Tibial artery (tissue), 4 donors: ENCODE measurements around the gene TOX2.

Experiments used
- DNase-seq, 2 donors: peaks; one replicate each; pipeline ENCODE4 v3.0.0-alpha.2; 2019
- H3K27ac ChIP-seq, 2 donors: fragments of 200-600 bp; sonication (generic) in 1 of 2; 1 replicate in 1 of 2; 2 replicates in 1 of 2; pipeline ENCODE4 v1.5.1; 2018 to 2019; ENCODE audit warnings: mild to moderate bottlenecking in 1 of 2
- H3K27me3 ChIP-seq, 2 donors: fragments of 200-600 bp; sonication (generic) in 1 of 2; one replicate each; pipeline versions ENCODE4 v1.5.1 to v1.6.0; 2016 to 2019
- H3K36me3 ChIP-seq, 3 donors: fragments of 200-600 bp; sonication (generic) in 2 of 3; one replicate each; pipeline ENCODE4 v1.5.1; 2016 to 2019; ENCODE audit warnings: mild to moderate bottlenecking in 2 of 3
- H3K4me1 ChIP-seq, 4 donors: fragments of 200-600 bp; sonication (generic) in 2 of 4; 1 replicate in 3 of 4; 2 replicates in 1 of 4; pipeline ENCODE4 v1.5.1; 2016 to 2019
- H3K4me3 ChIP-seq, 2 donors: fragments of 200-600 bp; sonication (generic) in 1 of 2; 1 replicate in 1 of 2; 2 replicates in 1 of 2; pipeline ENCODE4 v1.5.1; 2018 to 2019; ENCODE audit warnings: mild to moderate bottlenecking in 2 of 2
- H3K9me3 ChIP-seq, 3 donors: fragments of 200-600 bp; sonication (generic) in 1 of 3; one replicate each; pipeline ENCODE4 v1.5.1; 2016 to 2019
- intact Hi-C: fragments of 100-400 bp; cut with DNase I; formaldehyde crosslinking; loops from one replicate; pipeline ENCODE4 v1.15.0; 2023; ENCODE audit warnings: low total_unique reads
- TF ChIP-seq, protein P1 (sequence below), 2 experiments: fragments of 200-600 bp in 1 of 2; fragments of 450-650 bp in 1 of 2; IDR thresholded peaks; one replicate each; pipeline ENCODE4 v1.5.1; 2017 to 2019; ENCODE audit warnings: antibody characterized with exemption in 2 of 2, mild to moderate bottlenecking in 1 of 2, moderate library complexity in 1 of 2

Gene TOX2

DNA sequence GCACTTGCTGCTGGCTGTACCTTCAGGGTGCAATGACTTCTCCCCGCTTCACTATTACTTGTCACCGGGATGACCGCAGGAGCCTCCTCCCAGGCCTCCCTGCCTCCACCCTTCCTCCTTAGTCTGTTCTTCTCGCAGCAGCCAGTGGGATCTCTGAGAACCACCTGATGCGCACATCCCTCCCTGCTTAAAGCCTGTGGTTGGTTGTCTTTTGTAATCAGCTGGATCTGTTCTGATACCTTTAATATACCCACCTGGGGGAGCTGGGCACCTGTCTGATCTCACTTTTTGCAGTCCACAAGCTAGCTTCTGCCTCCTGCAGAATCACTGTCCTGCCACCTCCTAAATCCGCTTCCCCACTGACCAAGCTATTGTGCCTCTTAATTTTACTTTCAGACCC lies 34.6 kb downstream of the TOX2 start:
- Histone ChIP-seq H3K4me3 (no peak overlapping the region), H3K27ac (no peak overlapping the region), H3K36me3 (no peaks in the 10 kb centered on the region), H3K4me1 (no peaks in the 10 kb centered on the region), H3K9me3 (no peaks in the 10 kb centered on the region), H3K27me3 (peaks cover 0 to 7% of the 10 kb centered on the region in 2 donors)
- intact Hi-C loops = no loop called here
- TF ChIP-seq, protein P1, sequence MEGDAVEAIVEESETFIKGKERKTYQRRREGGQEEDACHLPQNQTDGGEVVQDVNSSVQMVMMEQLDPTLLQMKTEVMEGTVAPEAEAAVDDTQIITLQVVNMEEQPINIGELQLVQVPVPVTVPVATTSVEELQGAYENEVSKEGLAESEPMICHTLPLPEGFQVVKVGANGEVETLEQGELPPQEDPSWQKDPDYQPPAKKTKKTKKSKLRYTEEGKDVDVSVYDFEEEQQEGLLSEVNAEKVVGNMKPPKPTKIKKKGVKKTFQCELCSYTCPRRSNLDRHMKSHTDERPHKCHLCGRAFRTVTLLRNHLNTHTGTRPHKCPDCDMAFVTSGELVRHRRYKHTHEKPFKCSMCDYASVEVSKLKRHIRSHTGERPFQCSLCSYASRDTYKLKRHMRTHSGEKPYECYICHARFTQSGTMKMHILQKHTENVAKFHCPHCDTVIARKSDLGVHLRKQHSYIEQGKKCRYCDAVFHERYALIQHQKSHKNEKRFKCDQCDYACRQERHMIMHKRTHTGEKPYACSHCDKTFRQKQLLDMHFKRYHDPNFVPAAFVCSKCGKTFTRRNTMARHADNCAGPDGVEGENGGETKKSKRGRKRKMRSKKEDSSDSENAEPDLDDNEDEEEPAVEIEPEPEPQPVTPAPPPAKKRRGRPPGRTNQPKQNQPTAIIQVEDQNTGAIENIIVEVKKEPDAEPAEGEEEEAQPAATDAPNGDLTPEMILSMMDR (IDR thresholded peaks at IDR 0.05) = no peak
- no peak for DNase-seq

DNA sequence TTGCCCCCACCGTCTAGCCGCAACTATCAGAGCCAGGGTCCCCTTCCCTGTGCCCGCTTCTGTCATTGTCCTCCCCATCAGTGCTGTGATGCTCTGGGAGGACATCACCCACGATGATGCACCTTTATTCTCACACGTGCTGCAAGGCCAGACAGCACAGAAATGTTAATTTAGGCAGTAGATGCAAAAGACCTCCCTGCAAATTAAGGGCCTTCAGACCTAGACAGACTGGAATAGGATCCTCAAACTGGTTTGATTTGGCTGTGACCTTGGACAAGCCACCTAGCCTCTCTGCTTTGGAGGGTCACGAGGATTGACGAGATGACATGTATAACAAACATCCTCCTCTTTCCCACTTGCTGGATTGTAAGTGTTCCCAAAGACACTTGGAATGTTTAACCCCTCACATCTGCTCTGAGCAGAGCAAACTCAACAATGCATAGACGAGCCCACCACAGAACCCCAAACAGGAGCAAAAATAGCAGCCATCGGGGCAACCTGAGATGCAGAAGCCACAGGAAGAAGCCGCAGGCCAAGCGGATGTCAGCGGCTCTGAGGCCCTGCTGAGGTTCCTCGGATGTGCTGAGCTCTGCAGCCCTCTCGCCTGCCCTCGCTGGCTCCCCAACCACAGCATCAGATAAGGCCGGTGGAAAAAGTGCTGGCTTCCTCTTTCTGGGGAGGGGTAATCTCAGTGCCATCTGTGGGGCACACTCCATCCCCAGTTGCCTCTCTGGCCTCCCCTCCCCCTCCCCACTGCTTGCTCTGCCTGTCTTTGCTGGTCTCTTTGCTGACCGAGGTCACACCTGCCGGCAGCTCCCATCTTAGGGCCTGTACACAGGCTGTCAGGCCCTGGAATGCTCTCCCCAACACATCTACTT lies 35.3 kb downstream of the TOX2 start:
- Histone ChIP-seq H3K9me3 (no peaks in the 10 kb centered on the region), H3K27me3 (peaks cover 0 to 7% of the 10 kb centered on the region in 2 donors), H3K4me3 (no peak overlapping the region), H3K4me1 (peaks cover 0 to 2% (median 0%) of the 10 kb centered on the region in 4 donors), H3K27ac (no peak overlapping the region), H3K36me3 (no peaks in the 10 kb centered on the region)
- intact Hi-C loops = no loop called here
- TF ChIP-seq, protein P1 (IDR thresholded peaks at IDR 0.05) = no peak
- DNase-seq = peak in 1 of 2 donors; percentile 37

DNA sequence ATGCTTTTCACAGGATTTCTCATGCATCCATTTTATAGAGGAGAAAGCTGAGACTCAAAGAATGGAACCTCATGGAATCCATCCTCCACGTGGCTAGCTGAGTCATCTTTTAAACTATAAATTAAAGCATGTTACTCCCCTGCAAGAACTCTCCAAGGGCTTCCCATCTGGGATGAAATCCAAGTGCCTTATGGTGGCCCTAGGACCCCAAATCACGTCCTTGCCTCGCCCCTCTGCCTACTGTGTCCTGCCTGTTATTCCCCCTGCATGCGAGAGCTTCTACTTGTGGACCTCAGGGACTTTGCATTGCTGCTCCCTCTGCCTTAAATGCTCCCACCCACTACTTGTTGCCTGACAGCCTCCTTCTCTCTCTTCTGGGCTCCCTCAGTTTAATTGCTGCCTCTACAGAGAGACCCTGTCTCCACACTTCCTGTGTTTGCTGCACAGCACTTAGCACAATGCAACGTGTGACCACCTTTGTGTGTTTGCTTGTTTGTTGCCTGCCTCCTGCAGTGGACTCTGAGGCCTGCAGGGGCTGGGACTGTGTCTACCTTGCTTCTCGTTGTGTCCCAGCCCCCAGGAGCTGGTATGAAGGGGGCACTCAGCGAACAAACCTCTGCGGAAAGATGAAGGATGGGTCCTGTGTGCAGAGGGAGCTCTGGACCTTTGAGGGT lies 39.4 kb downstream of the TOX2 start:
- no peaks in the 10 kb centered on the region for H3K36me3 ChIP-seq
- peaks cover 0 to 8% (median 0%) of the 10 kb centered on the region in 4 donors for H3K4me1 ChIP-seq
- H3K27me3 ChIP-seq = peaks cover 0 to 7% of the 10 kb centered on the region in 2 donors
- TF ChIP-seq, protein P1 (IDR thresholded peaks at IDR 0.05) = no peak
- H3K27ac ChIP-seq = no peak overlapping the region
- no peaks in the 10 kb centered on the region for H3K9me3 ChIP-seq
- intact Hi-C loops = no loop called here
- no peak for DNase-seq
- no peak overlapping the region for H3K4me3 ChIP-seq

DNA sequence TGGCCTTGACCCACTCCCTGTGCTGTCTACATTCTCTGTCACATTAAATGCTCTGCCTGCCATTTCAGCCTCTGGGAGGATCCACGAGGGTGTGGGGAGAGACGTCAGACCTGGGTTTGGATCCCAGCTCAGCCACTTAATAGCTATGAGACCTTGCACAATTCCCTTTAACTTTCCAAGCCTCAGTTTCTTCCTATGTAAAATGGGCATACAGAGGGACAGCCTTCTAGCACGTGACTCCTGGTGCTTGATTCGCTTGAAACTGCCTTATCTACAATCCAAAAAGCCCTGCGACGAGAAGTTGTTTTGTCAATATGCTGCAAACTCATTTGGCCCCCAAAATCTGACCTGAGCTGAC lies 40.0 kb downstream of the TOX2 start:
- Histone ChIP-seq H3K27me3 (peaks cover 0 to 7% of the 10 kb centered on the region in 2 donors), H3K27ac (no peak overlapping the region), H3K4me3 (no peak overlapping the region), H3K4me1 (peaks cover 0 to 8% (median 2%) of the 10 kb centered on the region in 4 donors), H3K36me3 (no peaks in the 10 kb centered on the region), H3K9me3 (no peaks in the 10 kb centered on the region)
- DNase-seq = no peak
- intact Hi-C loops = no loop called here
- TF ChIP-seq, protein P1 (IDR thresholded peaks at IDR 0.05) = no peak

DNA sequence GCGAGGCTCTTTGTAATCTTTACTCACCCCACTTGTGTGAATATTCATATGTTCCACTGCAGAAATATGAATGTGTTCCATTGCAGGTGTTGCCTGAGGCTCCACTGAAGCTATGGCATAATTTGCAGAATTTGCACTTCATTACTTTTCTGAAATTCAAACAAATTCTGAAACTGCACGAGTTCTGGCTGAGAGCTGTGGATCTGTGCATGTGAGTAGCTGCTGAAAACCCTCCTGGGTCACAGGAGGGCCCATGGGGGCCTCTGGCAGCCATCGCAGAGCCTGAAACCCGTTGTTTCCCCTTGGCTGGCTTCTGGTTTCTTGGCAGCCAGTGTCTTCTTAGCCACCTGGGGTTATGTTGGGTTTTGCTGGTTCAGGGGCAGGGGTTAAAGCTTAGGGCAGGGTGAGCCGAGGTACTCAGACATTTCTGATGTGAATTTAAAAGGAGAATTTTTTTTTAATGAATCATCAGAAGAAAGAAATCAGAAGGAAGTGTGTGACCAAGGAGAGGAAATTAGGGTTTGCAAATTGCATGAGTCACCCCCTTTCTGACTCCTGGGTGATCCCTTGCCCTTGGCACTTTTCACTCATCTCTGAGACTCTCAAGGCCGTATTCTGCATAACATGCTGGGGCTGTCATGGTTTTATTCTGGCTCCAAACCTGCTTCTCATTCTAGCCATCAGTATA lies 40.6 kb downstream of the TOX2 start:
- TF ChIP-seq, protein P1 (IDR thresholded peaks at IDR 0.05) = no peak
- H3K9me3 ChIP-seq = no peaks in the 10 kb centered on the region
- peaks cover 0 to 8% (median 3%) of the 10 kb centered on the region in 4 donors for H3K4me1 ChIP-seq
- no peak overlapping the region for H3K4me3 ChIP-seq
- H3K36me3 ChIP-seq = no peaks in the 10 kb centered on the region
- no peak overlapping the region for H3K27ac ChIP-seq
- peaks cover 0 to 5% of the 10 kb centered on the region in 2 donors for H3K27me3 ChIP-seq
- intact Hi-C loops = no loop called here
- peak in 1 of 2 donors; percentile 35 for DNase-seq
